ENCODE results near the gene OTOG. TPM values are rescaled to one million over a fixed set of nuclear protein-coding genes. Genes with fewer than 3 reads are reported as not detected.

The OTOG gene
- total RNA-seq, 4 donors from 2014 or later: not detected

DNA sequence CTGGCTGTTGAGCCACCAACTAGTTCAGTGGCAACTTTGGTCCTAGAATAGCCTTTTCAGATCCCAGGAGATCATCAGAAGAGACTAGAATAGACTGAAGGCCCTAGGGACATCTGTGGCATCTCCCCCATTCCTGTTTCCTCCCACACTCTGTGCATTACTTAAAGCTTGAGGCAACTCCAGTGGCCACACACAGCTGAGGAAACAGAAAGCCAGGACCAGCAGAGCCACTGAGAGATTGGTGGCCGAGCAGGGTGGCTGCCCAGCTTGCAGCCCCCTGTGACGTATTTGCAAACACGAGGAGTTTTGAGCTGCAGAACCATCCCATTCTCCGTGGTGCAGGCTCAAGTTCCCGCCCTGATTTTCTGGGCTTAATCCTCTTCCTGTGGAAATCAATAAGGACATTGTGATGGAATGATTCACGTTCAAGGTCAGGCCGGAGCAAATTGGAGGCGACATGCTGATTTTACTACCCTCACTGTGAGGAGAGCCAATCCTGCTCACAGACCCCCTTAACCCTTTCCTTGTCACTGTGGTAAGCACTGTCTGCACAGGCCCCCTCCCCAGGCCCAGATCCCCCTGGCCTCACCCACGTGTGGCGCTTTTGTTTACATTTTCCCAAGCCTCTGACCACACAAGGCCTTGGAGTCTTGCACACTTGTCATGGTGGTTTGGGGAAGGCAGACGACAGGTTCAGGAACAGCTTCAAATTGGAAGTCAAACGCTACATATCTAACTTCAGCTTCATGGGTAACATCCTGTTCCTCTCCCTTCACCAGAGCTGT is 103.3 kb downstream of the OTOG start:
- TF ChIP-seq, protein P1, sequence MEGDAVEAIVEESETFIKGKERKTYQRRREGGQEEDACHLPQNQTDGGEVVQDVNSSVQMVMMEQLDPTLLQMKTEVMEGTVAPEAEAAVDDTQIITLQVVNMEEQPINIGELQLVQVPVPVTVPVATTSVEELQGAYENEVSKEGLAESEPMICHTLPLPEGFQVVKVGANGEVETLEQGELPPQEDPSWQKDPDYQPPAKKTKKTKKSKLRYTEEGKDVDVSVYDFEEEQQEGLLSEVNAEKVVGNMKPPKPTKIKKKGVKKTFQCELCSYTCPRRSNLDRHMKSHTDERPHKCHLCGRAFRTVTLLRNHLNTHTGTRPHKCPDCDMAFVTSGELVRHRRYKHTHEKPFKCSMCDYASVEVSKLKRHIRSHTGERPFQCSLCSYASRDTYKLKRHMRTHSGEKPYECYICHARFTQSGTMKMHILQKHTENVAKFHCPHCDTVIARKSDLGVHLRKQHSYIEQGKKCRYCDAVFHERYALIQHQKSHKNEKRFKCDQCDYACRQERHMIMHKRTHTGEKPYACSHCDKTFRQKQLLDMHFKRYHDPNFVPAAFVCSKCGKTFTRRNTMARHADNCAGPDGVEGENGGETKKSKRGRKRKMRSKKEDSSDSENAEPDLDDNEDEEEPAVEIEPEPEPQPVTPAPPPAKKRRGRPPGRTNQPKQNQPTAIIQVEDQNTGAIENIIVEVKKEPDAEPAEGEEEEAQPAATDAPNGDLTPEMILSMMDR (IDR thresholded peaks at IDR 0.05): no peak
- DNase-seq (ENCODE audit: low spot score) (no peak), ATAC-seq (ENCODE audit: low FRiP score) (no peak)

DNA sequence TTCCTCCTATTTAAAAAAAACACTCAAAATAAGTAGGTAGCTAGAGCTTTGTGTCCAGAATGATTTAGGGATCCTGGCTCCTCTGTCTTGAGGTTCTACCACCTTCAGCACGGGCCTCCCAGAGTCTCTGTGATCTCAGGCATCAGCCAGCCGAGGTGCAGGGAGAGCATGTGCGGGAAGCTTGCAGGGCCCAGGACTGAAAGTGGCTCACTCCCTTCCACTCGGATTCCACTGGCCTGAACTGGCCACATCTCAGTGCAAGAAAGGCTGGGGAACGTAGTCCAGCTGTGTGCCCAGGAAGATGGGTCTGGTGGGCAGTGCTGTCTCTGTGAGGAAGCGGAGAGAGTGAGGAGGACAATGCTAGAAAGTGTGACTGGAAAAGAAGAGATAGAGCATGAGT is 104.0 kb downstream of the OTOG start:
- no peak for DNase-seq (ENCODE audit: low spot score)
- ATAC-seq (ENCODE audit: low FRiP score): no peak
- TF ChIP-seq, protein P1 (IDR thresholded peaks at IDR 0.05): no peak

DNA sequence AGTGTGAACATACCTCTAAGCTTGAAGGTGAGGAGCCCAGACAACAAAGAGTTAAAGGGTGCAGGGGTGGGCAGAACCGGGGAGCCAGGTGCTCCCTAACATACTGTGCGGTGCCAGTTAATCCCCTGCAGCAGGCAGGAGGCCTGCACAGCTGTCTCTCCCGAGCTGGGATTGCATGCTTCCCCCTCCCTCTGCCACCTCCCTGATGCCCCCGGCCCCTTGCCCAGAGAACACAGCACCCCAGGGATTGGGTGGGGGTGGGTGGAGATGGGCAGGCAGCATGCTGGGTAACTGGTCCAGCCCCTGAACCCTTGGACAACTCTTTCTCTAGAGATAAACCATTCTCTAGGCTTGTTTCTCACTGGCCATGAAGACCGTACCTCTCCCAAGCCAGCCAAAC is 104.6 kb downstream of the OTOG start:
- TF ChIP-seq, protein P1 (IDR thresholded peaks at IDR 0.05): no peak
- ATAC-seq (ENCODE audit: low FRiP score) (no peak), DNase-seq (ENCODE audit: low spot score) (no peak)

DNA sequence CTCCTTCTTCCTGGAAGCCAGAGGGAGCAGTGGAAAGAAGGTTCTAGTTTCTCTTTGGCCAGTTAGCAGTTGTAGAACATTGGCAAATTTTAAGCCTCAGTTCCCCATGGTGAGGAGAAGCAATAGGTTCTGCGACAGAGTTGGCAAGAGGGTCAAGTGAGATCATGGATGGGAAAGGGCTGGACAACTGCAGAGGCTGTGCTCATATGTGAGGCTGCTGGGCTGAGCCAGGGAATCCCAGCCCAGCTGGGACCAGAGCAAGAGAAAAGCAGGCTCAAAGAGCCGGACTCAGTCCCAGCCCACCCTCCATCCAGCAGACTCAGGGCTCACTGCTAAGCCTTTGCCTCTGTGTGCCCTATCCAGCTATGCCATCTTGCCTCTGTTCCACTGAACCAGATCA is 105.5 kb downstream of the OTOG start:
- DNase-seq (ENCODE audit: low spot score) (no peak), ATAC-seq (ENCODE audit: low FRiP score) (no peak)
- TF ChIP-seq, protein P1 (IDR thresholded peaks at IDR 0.05): no peak

DNA sequence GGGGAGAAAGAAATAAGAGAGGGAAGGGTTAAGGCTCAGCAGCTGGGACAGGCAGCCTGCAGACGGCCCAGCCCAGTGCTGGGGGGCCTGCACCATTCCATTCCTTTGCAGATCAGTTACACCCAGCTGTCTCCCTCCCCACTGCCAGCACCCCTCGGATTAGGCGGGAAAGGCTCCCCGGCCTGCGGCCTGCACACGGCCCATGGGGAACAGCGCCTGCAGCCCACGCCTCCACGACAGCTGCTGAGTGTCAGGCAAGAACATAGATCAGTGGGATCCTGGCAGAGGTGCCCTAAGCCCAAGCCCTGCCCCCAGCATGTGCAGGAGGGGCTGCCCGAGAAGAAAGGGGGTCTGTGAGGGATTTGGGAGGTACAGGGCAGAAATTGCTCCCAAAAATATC is 106.6 kb downstream of the OTOG start:
- TF ChIP-seq, protein P1 (IDR thresholded peaks at IDR 0.05): no peak
- DNase-seq (ENCODE audit: low spot score): no peak
- no peak for ATAC-seq (ENCODE audit: low FRiP score)

DNA sequence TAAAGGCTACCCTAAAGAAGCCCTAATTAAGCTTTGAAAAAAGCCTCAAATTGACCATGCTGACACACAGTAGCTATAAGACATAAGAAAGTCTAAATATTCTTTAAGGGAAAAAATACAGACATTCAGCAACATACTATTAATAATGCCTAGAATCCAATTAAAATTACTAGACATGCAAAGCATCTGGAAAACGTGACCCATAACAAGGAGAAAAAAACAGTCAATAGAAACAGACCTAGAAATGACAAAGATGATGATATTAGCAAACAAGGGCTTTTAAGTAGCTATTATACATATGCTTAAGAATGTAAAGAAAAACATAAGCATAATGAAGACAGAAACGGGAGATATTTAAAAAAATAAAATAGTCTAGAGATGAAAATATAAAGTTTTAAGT is 108.6 kb downstream of the OTOG start:
- DNase-seq (ENCODE audit: low spot score) (no peak), ATAC-seq (ENCODE audit: low FRiP score) (no peak)
- TF ChIP-seq, protein P1 (IDR thresholded peaks at IDR 0.05): no peak

DNA sequence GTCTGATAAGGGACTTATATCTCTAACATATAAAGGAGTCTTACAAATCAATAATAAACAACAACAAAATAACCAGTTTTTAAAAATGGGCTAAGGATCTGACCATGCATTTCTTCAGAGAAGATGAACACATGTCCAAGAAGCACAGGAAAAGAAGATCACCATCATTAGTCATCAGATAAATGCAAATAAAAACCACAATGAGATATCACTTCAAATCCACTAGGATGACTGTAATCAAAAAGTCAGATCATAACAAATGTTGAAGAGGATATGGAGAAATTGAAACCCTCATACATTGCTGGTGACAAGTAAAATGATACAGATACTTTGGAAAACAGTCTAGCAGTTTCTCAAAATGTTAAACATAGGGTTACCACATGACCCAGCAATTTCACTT is 111.2 kb downstream of the OTOG start:
- TF ChIP-seq, protein P1 (IDR thresholded peaks at IDR 0.05): no peak
- DNase-seq (ENCODE audit: low spot score) (no peak), ATAC-seq (ENCODE audit: low FRiP score) (no peak)
